GM21825 (cell line): ENCODE results near the gene CFAP20DC.
"Not testable (repeated sequence)": the region's sequence is repeated elsewhere in the genome, so short reads cannot be mapped to it uniquely, and the experiment has no call there.

ENCODE experiments used
- ATAC-seq: cut with Tn5 transposase; IDR thresholded peaks from one replicate; pipeline ENCODE4 v1.9.1; 2021; ENCODE audit warnings: mild to moderate bottlenecking, moderate library complexity; ENCODE audit not compliant: unreplicated experiment

Gene CFAP20DC

GRCh38 chr3:58824285-58824684, 225.5 kb downstream of the CFAP20DC start:
- no peak for ATAC-seq

- ATAC-seq, result not testable (repeated sequence)
These were observed 243.1 kb downstream of the CFAP20DC start for GRCh38 chr3:58806551-58807244.

- ATAC-seq, result no peak
These were observed 244.9 kb downstream of the CFAP20DC start for GRCh38 chr3:58804914-58805313.

GRCh38 chr3:58801541-58801940, 248.3 kb downstream of the CFAP20DC start:
- no peak for ATAC-seq

- ATAC-seq, result no peak
These were observed 248.9 kb downstream of the CFAP20DC start for GRCh38 chr3:58800940-58801339.

- no peak for ATAC-seq
These were observed 249.8 kb downstream of the CFAP20DC start for GRCh38 chr3:58800032-58800431.

- no peak for ATAC-seq
These were observed 250.6 kb downstream of the CFAP20DC start for GRCh38 chr3:58799271-58799670.

- no peak for ATAC-seq
These were observed 251.5 kb downstream of the CFAP20DC start for GRCh38 chr3:58798312-58798711.

GRCh38 chr3:58794750-58795149, 255.1 kb downstream of the CFAP20DC start:
- no peak for ATAC-seq

- ATAC-seq, result no peak
These were observed 255.9 kb downstream of the CFAP20DC start for GRCh38 chr3:58793938-58794337.

GRCh38 chr3:58792921-58793451, 256.8 kb downstream of the CFAP20DC start:
- no peak for ATAC-seq

GRCh38 chr3:58789385-58789784, 260.4 kb downstream of the CFAP20DC start:
- ATAC-seq, result no peak

GRCh38 chr3:58784888-58785287, 264.9 kb downstream of the CFAP20DC start:
- no peak for ATAC-seq

GRCh38 chr3:58784425-58784824, 265.4 kb downstream of the CFAP20DC start:
- no peak for ATAC-seq

GRCh38 chr3:58783845-58784244, 266.0 kb downstream of the CFAP20DC start:
- no peak for ATAC-seq

- ATAC-seq, result no peak
These were observed 269.9 kb downstream of the CFAP20DC start for GRCh38 chr3:58779934-58780333.

- no peak for ATAC-seq
These were observed 273.6 kb downstream of the CFAP20DC start for GRCh38 chr3:58776231-58776630.

GRCh38 chr3:58772462-58772861, 277.4 kb downstream of the CFAP20DC start:
- no peak for ATAC-seq

- ATAC-seq, result no peak
These were observed 280.8 kb downstream of the CFAP20DC start for GRCh38 chr3:58769065-58769464.

- ATAC-seq, result no peak
These were observed 283.1 kb downstream of the CFAP20DC start for GRCh38 chr3:58766587-58767282.

GRCh38 chr3:58755150-58755549, 294.7 kb downstream of the CFAP20DC start:
- ATAC-seq, result no peak

GRCh38 chr3:58754074-58754473, 295.8 kb downstream of the CFAP20DC start:
- ATAC-seq, result peak; percentile 70
